CMK (cell line): ENCODE results near the gene TLX3.

Experiments used
- DNase-seq: peaks from one replicate; pipeline ENCODE4 v3.0.0-alpha.2; 2010; ENCODE audit warnings: low read depth

TLX3 gene

DNA sequence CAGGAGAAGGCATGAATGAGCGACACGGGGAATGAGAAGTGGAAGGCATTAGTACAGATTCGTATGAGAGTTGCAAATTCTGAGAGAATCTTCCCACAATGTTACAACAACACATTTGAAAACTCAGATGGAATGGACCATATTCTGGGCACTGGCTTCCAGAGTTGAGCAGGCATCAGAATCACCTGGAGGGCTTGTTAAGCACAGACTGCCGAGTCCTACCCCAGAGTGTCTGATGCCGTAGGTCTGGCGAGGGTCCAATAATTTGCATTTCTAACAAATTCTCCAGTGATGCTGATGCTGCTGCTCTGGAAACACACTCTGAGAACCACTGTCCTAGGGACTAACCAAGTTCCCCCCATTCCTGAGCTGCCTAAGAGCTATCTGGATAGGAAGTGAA is 2.9 kb upstream of the TLX3 start:
- DNase-seq, result no peak

DNA sequence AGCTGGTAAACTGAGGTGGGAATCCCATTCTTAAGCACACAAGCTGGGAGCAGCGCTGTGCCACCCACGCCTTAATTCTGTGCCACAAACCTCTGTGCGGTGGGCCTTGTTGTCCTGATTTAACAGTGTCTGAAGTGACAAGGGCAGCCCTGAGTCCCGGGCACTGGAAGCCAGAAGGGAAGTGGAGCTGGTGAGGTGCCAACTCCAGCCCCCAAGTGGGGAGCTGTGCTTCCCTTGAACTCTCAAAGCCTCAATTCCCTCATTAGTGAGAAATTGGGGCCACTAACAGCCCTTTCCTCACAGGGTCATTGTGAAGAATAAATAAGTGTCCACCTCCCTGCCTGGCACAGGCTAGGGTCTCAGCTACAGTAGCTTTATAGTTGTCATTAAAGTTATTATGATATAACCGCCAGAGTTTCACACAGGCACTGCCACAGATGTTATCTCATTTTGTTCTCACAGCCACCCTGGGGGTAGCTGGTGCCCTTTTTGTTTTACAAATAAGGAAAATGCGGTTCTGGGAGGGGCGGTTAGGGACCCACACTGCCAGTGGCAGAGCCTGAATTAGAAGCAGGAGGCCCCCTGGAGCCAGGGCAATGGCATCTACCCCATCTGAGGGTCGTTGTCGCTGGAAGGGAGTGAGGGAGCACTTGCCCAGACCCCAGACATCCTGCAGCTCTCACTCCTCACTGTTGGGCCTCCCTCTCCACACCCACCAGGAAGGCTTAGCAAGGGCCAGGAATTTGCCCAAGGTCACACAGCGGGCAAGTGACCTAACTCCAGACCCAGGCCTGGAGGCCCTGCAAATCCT is 2.1 kb upstream of the TLX3 start:
- no peak for DNase-seq

DNA sequence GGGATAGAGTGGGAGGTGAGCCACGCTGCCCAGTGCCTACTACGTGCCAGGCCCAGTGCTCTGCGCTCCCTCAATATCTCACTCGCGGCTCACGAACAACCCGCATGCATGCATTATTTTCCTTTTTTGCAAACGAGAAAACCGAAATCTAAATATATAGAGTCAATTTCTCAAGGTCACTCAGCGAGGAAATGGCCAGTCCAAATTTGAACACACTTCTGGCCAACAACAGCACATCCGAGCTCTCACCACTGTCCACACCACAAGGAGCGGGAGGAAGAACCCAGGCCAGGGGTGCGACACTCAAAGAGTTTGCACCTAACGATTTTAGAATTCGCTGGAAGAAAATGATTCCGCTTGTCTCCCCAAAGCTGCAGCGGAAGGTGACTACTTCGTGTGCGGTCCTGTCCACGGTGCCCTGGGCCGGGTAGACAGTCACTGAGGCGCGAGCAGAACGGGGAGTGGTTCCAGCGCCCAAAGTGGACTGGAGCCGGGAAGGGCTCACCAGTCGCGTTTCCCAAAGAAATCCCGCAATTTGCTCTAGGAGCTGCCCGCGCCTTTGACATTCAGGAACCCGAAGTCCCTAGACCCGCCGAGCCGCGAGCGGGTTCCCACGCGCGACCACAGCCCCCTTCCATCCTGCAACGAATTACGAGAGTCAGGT is 1.1 kb upstream of the TLX3 start:
- no peak for DNase-seq

DNA sequence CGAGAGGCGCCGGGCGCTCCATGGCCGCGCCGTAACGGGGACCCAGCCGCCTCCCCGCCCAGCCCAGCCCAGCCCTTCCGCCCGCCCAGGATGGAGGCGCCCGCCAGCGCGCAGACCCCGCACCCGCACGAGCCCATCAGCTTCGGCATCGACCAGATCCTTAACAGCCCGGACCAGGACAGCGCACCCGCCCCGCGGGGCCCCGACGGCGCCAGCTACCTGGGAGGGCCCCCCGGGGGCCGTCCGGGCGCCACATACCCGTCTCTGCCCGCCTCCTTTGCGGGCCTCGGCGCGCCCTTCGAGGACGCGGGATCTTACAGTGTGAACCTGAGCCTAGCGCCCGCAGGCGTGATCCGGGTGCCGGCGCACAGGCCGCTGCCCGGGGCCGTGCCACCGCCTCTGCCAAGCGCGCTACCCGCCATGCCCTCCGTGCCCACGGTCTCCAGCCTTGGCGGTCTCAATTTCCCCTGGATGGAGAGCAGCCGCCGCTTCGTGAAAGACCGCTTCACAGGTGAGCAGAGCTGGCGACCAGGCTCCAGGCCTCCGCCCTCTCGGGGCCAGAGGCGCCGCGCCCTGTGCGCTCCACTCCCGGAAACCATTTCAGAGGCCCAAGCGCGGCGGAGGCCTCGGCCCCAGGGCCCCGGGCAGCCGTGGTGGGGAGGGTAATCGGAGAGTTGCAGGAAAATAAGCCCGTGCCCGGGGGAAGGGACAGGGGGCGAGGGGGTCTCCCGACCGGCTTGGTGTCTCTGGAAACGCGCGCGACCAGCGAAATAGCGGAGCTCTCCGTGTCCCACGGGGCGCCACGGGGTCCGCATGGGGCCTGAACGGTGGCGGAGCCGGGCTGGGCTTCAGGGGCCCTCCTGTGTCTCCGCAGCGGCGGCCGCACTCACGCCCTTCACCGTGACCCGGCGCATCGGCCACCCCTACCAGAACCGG is 496 bp downstream of the TLX3 start:
- no peak for DNase-seq

DNA sequence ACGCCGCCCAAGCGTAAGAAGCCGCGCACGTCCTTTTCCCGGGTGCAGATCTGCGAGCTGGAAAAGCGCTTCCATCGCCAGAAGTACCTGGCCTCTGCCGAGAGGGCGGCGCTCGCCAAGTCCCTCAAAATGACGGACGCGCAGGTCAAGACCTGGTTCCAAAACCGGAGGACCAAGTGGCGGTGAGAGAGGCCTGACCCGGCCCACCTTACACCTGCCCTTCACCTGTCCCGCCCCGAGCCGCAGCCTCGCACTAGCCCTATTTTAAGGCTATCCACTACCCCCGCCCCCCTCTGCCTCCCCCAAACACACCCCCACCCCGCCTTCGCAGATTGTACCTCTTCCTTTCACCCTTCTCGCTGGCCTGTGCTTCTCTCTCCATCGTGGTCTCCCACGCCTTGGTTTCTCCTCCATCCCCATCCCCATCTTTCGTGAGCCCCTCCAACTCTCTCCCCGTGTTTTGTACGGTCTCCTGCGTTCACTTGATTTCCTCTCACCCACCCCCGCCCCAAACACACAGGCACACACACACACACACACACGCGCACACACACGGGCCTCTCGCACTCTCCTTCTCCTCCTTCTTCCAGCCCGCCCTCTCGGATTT is 1.3 kb downstream of the TLX3 start:
- DNase-seq, result no peak

DNA sequence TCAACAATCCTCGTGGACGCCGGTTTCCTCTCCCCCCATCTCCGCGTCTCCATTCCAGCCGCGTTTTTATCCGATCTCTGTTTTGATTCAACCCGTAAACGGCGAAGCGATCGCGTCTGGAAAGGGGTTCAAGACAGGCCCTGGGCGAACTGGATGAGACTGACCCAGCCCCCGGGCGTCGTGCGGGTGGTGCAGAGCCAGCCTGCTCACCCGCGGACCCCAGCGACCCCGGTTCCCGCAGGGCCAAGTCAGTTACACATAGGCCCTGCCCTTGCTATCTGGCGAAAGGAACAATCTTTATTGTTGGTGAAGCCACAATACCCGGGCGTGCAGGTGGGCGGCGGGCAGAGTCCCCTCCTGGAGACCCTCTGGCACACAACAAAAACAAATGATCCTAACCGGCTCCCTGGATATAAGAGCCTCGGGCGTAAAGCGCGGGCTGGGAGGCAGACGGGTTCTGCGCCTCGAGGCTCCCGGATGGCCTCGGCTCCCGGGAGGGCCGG is 1.8 kb downstream of the TLX3 start:
- no peak for DNase-seq

DNA sequence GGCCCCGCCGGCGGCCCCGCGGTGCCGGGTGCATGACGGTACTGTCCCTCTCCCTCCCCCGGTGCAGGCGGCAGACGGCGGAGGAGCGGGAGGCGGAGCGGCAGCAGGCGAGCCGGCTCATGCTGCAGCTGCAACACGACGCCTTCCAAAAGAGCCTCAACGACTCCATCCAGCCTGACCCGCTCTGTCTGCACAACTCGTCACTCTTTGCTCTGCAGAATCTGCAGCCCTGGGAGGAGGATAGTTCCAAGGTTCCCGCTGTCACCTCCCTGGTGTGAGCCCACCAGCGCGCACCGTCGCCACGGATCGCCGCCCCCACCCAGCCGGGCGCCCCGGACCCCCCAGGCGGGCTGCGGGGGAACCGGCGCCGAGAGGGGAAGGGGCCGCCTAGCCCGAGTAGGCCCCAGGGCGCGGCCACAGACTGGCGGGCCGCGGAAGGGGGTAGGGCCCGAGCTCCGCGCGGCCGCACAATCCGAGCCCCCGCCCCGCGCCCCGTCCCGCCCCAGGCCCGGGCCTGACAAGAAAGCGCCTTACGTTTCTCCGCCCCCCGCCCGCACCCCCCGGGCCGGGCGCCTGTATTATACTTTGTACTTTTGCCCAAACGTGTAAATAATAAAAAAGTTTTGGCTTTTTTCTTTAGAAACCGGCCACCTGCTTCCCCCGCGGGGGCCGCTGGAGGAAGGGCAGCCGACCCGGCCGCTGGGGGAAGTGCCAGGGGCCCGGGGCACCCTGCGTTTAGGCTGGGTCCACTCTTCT is 2.5 kb downstream of the TLX3 start:
- DNase-seq, result no peak

DNA sequence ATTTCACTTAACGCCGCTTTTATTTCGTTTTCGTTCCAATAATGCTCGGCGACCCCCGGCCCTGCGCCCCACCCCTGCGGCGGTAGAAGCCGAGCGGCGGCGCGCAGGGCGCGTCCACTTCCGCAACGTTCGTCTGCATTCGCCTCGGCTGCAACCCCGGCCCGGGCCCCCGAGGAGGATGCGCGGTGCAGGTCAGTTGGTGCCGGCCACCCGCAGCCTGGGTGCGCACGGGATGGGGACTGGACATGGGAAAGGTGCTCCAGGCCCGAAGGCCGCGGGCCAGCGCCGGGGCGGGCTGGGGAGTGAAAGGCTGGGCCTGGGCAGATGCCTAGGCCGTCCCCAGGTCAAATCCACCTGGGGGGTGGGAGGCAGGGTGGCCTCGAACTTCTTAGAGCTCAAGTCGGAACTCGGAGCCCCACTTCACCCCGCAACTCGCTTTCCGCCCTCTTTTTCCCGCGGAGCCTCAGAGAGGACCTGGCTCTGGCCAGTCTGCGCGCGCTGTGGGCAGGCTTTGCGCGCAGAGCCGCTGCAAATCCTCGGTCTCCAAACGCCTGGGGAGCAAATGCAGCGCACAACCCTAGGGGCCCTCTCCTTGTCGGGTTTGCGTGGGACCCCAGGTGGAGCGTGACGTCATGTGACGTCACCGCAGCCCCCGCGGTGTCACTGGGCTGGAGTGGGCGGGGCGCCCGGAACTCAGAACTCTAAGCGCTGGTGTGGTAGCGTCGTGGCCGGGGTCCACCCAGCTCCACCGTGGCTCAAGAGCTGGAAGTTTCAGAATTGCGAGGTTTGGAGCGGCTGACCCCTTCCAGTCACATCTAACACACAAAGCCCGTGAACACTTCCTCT is 3.3 kb downstream of the TLX3 start:
- no peak for DNase-seq

DNA sequence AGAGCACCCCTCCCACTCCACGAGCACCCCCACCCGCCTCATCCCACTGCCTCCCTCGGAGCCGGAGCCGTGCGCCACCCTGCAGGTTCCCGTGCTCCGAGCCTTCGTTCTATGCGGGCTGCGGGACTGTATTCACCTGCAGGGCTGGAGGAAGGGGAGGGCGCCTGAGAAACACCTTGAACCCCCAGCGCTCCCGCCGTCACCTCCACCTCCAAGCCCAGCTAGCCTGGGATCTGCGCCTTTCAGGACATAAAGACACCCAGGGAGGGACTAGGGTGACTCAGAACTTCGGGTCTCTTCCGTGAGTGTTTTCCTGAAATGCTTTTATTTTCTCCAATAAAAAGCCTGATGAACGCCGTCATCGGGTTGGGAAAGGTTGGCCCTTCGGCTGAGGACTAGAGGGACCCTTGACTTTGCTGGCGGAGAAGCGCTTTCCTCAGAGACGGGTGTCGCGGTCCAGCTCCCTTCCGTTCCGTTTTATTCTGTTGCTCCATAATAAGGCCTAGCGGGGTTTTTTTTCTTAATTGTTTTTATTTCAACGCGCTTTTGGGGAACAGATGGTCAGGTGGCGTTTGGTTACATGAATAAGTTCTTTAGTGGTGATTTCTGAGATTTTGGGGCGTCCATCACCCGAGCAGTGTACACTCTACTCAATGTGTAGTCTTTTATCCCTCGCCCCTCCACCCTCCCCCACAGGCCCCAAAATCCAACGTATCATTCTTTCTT is 4.6 kb downstream of the TLX3 start:
- no peak for DNase-seq

DNA sequence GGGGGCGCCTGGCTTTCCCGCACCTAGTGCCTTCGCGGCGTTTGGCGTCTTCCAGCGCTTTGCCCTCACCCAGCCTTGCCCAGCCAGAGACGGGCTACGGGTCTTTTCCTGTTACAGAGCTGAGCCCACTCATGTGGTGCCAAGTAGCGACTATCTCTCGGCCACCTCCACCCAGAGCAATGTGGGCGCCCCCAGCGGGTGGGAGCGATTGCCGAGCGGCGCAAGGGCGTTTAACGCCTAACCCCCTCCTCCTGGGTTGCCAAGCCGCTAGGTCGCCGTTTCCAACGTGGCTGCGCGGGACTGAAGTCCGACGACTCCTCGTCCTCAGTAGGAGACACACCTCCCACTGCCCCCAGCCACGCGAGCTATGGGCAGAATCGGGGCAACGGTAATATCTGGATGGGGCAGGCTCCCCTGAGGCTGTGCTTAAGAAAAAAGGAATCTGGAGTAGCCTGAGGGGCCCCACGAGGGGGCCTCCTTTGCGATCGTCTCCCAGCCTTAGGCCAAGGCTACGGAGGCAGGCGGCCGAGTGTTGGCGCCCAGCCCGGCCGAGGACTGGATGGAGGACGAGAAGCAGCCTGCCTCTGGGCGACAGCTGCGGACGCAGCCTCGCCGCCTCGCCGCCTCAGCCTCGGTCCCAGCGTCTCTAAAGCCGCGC is 5.8 kb downstream of the TLX3 start:
- no peak for DNase-seq

DNA sequence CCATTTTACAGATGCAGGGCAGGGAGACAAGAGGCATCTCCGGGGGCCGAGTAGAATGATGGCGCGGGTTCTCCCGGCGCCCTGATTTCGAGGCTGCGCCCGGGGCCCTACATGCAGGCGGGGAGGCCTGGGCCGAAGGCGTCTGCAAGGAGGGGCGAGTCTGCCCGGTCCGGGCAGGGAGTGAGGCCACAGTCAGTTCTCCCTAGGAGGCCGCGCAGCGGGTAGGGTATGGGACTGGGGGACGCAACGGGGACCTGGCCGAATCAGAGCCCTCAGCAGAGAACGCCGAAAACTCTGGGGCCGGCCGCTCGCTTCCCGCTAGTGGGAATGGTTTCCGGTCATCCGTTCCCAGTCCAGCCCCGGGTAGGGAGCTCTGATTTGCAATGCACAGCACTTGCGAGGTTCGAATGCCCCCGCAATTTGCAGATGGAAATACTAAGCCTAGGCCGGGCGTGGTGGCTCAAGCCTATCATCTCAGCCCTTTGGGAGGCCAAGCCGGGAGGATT is 6.4 kb downstream of the TLX3 start:
- no peak for DNase-seq

DNA sequence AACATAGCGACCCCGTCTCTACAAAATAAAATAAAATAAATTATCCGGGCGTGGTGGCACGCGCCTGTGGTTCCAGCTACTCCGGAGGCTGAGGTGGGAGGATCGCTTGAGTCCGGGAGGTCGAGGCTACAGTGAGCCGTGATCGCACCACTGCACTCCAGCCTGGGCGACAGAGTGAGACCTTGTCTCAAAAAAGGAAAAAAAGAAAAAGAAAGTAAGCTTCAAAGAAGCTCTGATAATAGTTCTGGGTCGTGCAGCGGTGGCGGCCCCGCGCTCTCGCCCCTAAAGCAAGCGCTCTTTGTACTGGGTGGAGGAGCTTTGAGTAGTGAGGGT is 6.8 kb downstream of the TLX3 start:
- DNase-seq, result no peak

DNA sequence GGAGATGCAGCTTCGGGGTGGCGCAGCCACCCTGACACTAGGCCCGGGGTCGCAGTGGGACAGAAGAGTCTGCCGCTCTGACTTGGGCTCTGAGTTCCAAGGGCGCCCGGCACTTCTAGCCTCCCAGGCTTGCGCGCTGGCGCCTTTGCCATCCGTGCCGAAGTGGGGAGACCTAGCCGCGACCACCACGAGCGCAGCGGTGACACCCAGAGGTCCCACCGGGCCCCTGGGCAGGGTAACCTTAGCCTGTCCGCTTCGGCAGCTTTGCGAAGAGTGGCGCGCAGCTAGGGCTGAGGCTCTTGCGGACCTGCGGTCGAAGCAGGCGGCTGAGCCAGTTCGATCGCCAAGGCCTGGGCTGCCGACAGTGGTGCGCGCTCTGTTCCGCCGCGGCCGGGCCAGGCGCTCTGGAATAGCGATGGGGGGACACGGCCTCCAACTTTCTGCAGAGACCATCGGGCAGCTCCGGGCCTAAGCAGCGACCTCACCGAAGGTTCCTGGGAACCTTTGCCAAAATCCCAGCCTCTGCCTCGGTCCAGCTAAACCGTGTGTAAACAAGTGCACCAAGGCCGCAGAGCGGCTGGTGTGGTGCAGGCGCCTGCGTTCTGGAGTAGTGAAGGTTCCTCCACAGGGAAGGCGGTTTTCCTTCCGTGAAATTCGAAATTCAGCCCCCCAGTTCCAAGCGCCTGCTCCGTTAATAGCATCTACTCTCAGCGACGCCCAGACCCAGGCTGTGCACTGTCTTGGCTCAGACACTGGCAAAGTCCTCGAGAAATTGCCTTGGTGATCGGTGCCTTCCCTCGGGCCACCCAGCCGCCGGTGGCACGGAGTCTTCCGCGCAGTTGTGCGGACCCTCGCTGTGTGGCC is 7.4 kb downstream of the TLX3 start:
- DNase-seq, result no peak

DNA sequence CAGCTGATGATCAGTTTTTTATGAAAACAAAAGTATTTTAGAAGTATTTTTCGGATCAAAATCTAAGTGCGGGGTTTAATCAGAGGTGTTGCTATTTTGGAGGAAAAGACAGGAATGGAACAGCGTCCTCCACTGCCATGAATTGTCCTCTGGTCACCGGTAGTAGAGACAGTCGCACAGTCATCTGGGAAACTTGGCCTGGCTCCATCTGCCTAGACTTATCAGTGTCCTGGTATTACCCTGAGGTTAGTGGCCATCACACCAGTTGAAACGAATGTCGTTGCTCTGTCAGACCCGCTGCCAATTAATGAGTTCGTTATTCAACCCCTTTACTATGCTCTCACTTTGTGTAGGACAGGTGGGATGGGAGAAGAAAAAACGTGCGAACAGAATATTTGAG is 8.2 kb downstream of the TLX3 start:
- no peak for DNase-seq

DNA sequence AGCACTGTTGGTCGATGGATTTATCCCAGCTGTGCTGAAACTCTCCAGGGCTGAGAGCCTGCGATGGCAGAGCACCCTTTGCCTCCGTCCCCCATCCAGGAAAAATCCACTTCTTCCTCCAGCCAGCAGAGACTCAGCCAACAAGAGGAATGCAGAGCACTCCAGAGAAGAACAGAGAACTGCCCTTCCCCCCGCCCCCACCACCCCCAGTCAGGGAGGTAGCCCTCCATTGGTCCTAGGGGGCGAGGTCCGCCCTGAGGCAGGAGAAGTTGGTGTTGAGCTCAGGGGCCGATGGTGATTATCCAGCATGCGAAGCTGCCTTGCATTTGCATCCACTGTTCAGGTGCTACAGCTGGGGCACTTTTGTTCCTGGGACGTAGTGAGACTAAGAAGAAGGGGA is 9.0 kb downstream of the TLX3 start:
- no peak for DNase-seq

DNA sequence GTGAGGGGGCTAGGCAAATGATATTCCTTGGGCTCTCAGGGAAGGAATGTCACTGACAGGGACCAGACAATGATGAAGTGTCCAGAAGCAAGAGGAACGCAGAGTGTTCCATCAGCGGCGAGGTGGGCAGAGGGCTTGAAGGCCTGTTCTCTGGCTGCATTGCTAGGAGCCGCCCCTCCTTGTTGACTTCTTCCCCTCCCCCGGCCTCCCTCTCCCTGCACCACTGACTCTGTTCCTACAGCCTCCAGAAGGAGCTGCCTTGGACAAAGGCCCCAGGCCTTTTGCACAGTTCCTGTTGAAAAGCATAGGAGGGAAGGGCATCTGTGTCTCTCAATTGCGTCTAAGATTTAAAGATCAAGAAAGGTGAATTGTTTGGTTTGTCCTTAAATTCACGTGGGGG is 12.4 kb downstream of the TLX3 start:
- DNase-seq, result no peak

DNA sequence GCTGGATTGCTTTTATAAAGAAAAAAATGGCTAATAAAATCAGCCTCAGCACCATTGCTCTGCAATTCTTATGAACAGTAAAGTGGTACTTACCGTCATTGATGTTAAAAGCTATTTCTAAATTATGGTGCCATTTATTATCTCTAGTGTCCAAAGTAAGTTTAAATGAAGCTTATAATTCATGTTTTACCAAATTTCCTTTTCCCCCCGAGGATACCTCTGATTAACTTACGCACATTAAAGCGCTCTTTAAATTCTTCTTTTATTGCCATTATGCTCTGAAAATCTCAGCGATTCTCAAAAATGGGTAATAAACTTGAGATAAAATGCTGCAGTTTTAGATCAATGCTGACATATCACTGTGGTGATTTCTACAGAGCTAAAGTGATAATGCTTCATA is 13.5 kb downstream of the TLX3 start:
- DNase-seq, result no peak

DNA sequence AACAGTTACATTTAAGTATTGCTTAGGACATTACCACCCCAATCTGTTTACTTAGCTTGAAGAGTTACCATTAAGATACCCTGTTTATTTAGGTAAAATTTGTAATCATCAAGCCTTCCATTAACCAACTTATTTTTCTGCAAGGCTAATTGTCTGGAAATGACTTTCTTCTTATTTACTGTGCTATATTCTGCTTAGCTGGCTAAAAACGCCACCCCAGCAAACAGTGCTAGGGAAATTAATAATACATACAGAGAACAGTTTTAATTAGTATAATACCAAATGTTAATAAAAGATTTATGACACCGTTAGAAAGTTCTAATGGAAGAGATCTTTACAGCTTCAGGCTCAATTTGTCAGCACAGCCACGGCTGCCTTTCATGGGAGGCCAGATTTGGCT is 14.0 kb downstream of the TLX3 start:
- DNase-seq, result no peak
